PC-9 (cell line): ENCODE measurements around the gene DOCK1. TPM values are rescaled to one million over a fixed set of nuclear protein-coding genes. Genes with fewer than 3 reads are reported as not detected.

Experiments used
- BruUV-seq: library from RNA; stranded (reverse); fragments of 400-500 nt; replicated peaks from 2 replicates; lab custom pipeline; 2021; lab: Mats Ljungman, UMichigan
- CTCF ChIA-PET: fragments of 300-600 bp; sonication (Branson Sonifier 250); formaldehyde crosslinking; loops from one replicate; lab custom pipeline; 2022; ENCODE audit warnings: antibody characterized with exemption; lab: Charles Lee
- POLR2A ChIA-PET: fragments of 300-600 bp; sonication (Branson Sonifier 250); formaldehyde crosslinking; loops from one replicate; lab custom pipeline; 2022; ENCODE audit warnings: antibody characterized with exemption; ENCODE audit not compliant: unreplicated experiment; lab: Charles Lee
- DNase-seq, 2 experiments: peaks; one replicate each; pipeline versions ENCODE4 v3.0.0 to v3.0.0-alpha.2; 2015 to 2022; ENCODE audit warnings: mixed read lengths in 1 of 2
- H2AFZ ChIP-seq: fragments of 200-600 bp; sonication (generic); 2 replicates; pipeline ENCODE4 v1.8.1; 2017; ENCODE audit warnings: antibody characterized with exemption
- H3F3A ChIP-seq: fragments of 200-600 bp; sonication (generic); 2 replicates; pipeline ENCODE4 v1.8.1; 2017; ENCODE audit warnings: antibody characterized with exemption, mild to moderate bottlenecking, low read depth; ENCODE audit not compliant: insufficient read depth
- H3K27ac ChIP-seq: fragments of 200-600 bp; sonication (generic); 2 replicates; pipeline ENCODE4 v1.6.1; 2016; ENCODE audit warnings: mixed run types
- H3K27me3 ChIP-seq: fragments of 200-600 bp; sonication (generic); 2 replicates; pipeline ENCODE4 v1.6.1; 2016; ENCODE audit warnings: low read depth, mixed run types; ENCODE audit not compliant: insufficient read depth
- H3K36me3 ChIP-seq: fragments of 200-600 bp; sonication (generic); 2 replicates; pipeline ENCODE4 v1.6.1; 2016; ENCODE audit warnings: low read depth, mixed run types
- H3K4me1 ChIP-seq: fragments of 200-600 bp; sonication (generic); replicated peaks from 2 replicates; pipeline ENCODE4 v1.6.1; 2016; ENCODE audit warnings: mixed run types; ENCODE audit not compliant: insufficient read depth
- H3K4me2 ChIP-seq: fragments of 200-600 bp; sonication (generic); 2 replicates; pipeline ENCODE4 v1.6.1; 2017; ENCODE audit warnings: mixed run types
- H3K4me3 ChIP-seq: fragments of 200-600 bp; sonication (generic); 2 replicates; pipeline ENCODE4 v1.6.1; 2016; ENCODE audit warnings: mixed run types
- H3K79me2 ChIP-seq: fragments of 200-600 bp; sonication (generic); 2 replicates; pipeline ENCODE4 v1.6.1; 2017; ENCODE audit warnings: low read depth, mixed run types
- H3K9me2 ChIP-seq: fragments of 200-600 bp; sonication (generic); 2 replicates; pipeline ENCODE4 v1.8.1; 2017; ENCODE audit warnings: mild to moderate bottlenecking; ENCODE audit not compliant: insufficient read depth
- H3K9me3 ChIP-seq: fragments of 200-600 bp; sonication (generic); 2 replicates; pipeline ENCODE4 v1.8.1; 2016; ENCODE audit warnings: low read depth; ENCODE audit not compliant: insufficient read depth
- H4K20me1 ChIP-seq: fragments of 200-600 bp; sonication (generic); 2 replicates; pipeline ENCODE4 v1.8.1; 2017; ENCODE audit not compliant: insufficient read depth
- CTCF ChIP-seq: fragments of 200-600 bp; sonication (generic); conservative IDR thresholded peaks from 2 replicates; pipeline ENCODE4 v1.6.1; 2017; ENCODE audit warnings: mixed run types, antibody characterized with exemption, mild to moderate bottlenecking, moderate library complexity
- EZH2 ChIP-seq: fragments of 200-600 bp; sonication (generic); IDR thresholded peaks from 2 replicates; pipeline ENCODE4 v1.8.0; 2017; ENCODE audit warnings: antibody characterized with exemption, low read depth
- intact Hi-C: fragments of 100-400 bp; cut with micrococcal nuclease; formaldehyde crosslinking; loops from one replicate; pipeline ENCODE4 v1.10.0; 2022; ENCODE audit not compliant: unreplicated experiment
- total RNA-seq: library from RNA; stranded (reverse); gene quantifications from 2 replicates; pipeline ENCODE4 v1.2.3, GENCODE V29; 2021

Gene DOCK1
- total RNA-seq, 1 experiment from 2014 or later = 24.8 TPM

- Histone ChIP-seq H3K4me1 (no peaks in the 10 kb centered on the region), H2AFZ (no peak overlapping the region), H3K9me2 (no peaks in the 10 kb centered on the region), H3K4me3 (no peak overlapping the region), H3K27ac (no peak overlapping the region), H3K36me3 (no peaks in the 10 kb centered on the region), H3K9me3 (no peaks in the 10 kb centered on the region), H4K20me1 (no peaks in the 10 kb centered on the region), H3K79me2 (no peaks in the 10 kb centered on the region), H3K27me3 (no peaks in the 10 kb centered on the region), H3F3A (no peaks in the 10 kb centered on the region), H3K4me2 (no peak overlapping the region)
- intact Hi-C loops = no loop called here
- ChIA-PET POLR2A (no interaction called here), CTCF (no interaction called here)
- BruUV-seq = no TSS peak
- no peak for DNase-seq
- TF ChIP-seq CTCF (no peak), EZH2 (no peak)
Measured at GRCh38 chr10:127326883-127327282, 421.7 kb downstream of the DOCK1 start.

GRCh38 chr10:127331696-127332095 is 426.5 kb downstream of the DOCK1 start:
- ChIA-PET POLR2A (no interaction called here), CTCF (no interaction called here)
- H3K4me2 ChIP-seq = no peak overlapping the region
- H3F3A ChIP-seq = no peaks in the 10 kb centered on the region
- no peaks in the 10 kb centered on the region for H3K4me1 ChIP-seq
- intact Hi-C loops = no loop called here
- TF ChIP-seq EZH2 = no peak
- TF ChIP-seq CTCF = no peak
- H2AFZ ChIP-seq = no peak overlapping the region
- no peak overlapping the region for H3K27ac ChIP-seq
- DNase-seq = no peak
- no peaks in the 10 kb centered on the region for H3K36me3 ChIP-seq
- H4K20me1 ChIP-seq = no peaks in the 10 kb centered on the region
- no peak overlapping the region for H3K4me3 ChIP-seq
- H3K9me2 ChIP-seq = no peaks in the 10 kb centered on the region
- no peaks in the 10 kb centered on the region for H3K27me3 ChIP-seq
- H3K79me2 ChIP-seq = no peaks in the 10 kb centered on the region
- no TSS peak for BruUV-seq
- no peaks in the 10 kb centered on the region for H3K9me3 ChIP-seq

- Histone ChIP-seq H3K4me1 (no peaks in the 10 kb centered on the region), H3K27ac (no peak overlapping the region), H3K79me2 (no peaks in the 10 kb centered on the region), H3K36me3 (no peaks in the 10 kb centered on the region), H2AFZ (no peak overlapping the region), H3K27me3 (no peaks in the 10 kb centered on the region), H3K9me3 (no peaks in the 10 kb centered on the region), H3K9me2 (no peaks in the 10 kb centered on the region), H3F3A (no peaks in the 10 kb centered on the region), H4K20me1 (no peaks in the 10 kb centered on the region), H3K4me3 (no peak overlapping the region), H3K4me2 (no peak overlapping the region)
- DNase-seq = no peak
- ChIA-PET CTCF (no interaction called here), POLR2A (no interaction called here)
- BruUV-seq = no TSS peak
- intact Hi-C loops = no loop called here
- no peak for TF ChIP-seq CTCF
- no peak for TF ChIP-seq EZH2
Measured at GRCh38 chr10:127332631-127333030, 427.4 kb downstream of the DOCK1 start.
